NCI-H2081 (cell line): ENCODE data around the gene CUX1.
"Not testable (repeated sequence)": the region's sequence is repeated elsewhere in the genome, so short reads cannot be mapped to it uniquely, and the experiment has no call there.

Experiments used
- DNase-seq, 2 experiments: peaks; one replicate each; lab custom pipeline; 2025; lab: John Stamatoyannopoulos, UW

The CUX1 gene

DNA sequence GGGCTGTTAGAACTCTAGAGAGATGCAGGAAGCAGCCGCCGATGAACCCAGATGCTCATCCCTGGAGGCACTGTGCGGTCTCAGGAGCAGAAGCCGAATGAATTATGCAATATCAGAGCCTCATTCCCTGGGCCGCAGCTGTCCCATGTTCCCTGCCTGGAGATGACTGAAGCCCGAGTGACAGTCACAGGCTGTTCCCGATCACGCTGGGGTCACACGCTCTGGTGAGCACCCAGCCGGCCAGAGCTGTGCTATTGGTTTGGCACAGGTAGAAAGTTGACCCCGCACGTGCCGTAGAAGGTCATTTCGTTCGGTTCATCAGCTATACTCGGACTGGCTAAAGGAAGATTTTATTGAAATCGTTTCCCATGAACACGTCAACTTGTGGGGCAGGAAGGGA lies 328.7 kb downstream of the CUX1 start:
- no peak for DNase-seq

DNA sequence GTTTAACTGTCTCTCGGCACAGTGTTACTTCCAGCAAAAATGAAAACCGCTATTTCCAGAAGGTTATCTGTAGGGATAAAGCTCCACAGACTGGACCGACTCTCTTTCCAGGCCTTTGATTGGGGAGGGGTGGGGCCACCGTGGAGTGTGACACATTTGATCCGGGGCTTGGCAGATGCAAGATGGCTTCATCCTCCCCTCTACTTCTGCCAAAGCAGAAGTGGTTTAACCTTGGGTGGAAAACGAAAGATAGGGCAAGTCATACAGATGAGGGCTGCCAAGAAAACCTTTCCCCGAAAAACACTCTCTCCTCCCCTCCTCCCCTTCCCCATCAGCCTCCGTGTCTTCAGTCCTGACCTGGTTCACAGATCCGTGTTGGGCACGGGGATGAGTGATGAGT lies 329.6 kb downstream of the CUX1 start:
- DNase-seq: no peak

DNA sequence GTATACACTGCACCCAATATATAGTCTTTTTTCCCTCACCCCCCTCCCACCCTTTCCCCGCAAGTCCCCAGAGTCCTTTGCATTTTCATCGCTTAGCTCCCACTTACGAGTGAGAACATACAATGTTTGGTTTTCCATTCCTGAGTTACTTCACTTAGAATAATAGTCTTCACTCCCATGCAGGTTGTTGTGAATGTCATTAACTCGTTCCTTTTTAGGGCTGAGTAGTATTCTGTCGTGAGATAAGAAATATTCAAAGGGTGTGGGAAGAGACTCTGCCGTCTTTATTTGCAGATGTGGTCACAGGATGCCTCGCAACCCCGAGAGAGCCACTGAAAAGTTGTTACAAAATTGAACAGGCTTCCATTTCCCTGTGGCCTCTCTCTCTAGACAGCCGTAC lies 331.4 kb downstream of the CUX1 start:
- DNase-seq: no peak

DNA sequence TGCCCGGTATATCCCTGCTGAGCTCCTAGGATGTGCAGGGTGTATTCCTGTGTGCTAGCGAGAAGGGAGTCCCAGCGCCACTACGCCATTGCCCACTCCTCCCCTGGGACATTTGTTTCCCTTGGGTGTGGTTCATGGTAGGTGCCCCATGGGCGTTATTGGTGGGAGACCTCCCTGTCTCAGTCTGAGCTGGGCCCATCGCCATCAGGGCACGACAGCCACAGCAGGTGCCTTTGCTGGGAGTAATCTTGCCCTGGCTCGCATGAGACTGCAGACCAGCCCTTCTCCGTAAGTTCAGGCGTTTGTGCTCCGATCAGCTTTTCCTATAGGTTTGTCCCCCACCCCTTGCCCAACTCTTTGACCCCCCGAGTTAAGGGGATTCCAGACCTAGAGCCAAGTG lies 332.0 kb downstream of the CUX1 start:
- DNase-seq: no peak

DNA sequence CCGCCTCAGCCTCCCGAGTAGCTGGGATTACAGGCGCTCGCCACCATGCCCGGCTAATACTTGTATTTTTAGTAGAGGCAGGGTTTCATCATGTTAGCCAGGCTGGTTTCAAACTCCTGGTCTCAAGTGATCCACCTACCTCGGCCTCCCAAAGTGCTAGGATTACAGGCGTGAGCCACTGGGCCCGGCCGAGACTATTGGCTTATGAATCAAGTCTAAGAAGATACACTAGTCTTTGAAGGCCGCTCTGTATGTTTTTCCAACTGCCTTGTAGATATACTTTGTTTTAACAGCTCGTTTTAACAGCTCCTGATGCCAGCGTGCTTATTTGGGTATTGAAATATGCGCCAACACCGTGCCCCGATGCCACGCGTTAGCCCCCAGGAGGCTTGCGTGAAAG lies 332.8 kb downstream of the CUX1 start:
- DNase-seq: no peak

DNA sequence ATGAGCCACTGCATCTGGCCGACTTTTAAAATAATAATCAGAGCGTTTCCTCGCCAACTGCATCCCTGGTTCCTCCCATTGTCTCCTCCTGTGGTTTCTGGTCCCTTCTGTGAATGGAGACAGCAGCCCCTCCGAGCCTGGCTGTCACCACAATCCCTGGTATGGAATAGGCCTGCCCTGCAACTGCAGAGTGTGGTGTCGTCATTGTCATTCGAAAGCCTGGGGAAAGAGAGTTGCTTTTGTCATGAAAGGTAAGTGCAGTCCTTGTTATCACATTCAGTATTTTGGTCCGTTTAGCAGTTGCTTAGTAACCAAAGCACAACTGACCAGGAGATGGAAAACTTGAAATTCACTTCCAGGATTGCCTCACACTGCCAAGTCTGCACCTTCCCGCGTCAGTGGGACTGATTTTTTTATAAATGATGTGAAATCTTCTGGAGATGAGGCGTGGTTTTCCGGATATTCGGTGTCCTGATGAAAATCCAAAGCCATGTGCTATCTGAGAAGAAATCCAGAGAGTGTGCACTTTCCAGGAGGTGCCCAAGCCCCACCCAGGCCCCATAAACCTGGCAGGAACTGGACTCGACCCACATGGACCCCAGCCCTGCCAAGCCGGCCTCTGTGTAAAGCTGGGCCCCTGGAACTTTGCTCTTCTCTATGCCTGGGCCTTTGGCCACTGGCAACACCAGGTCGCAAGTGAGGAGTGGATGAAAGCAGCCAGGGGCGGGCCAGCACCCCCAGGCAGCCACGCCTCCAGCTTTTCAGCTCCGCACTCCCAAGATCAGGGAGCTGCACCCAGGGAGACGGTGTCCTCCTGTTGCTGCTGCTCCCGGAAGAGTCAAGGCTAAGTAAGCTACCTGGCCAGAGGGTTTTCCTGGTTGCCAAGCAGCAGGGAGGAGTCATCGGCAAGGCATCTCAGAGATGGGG lies 335.5 kb downstream of the CUX1 start:
- DNase-seq: no peak

DNA sequence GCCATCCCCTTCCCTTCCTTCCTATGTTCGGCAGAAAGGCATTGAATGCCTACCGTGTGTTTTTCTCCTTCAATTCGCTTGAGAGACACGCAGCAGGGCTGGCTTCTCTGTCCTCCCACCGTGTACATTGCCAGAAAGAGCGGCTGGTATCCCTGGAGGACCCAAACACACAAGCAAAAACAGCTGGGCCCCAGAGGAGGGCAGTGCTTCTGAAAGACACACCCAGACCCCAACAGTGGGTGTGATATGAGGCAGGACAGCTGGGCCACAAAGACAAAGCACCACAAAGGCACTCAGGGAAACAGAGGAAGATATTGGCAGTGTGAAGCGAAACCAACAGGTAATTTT lies 336.1 kb downstream of the CUX1 start:
- no peak for DNase-seq

DNA sequence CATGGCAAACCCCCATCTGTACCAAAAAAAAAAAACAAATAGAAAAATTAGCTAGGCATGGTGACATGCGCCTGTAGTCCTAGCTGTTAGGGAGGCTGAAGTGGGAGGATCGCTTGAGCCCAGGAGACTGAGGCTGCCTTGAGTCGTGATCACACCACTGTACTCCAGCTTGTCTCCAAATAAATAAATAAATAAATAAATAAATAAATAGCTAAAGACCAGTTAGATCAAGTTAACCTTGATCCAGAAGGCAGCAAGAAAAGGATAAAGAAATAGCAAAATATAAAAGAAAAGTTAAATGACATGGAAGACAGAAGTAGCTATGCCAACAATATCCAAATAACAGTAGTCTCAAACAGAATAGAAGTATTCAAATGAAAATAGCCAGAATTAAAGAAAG lies 337.0 kb downstream of the CUX1 start:
- DNase-seq: no peak

DNA sequence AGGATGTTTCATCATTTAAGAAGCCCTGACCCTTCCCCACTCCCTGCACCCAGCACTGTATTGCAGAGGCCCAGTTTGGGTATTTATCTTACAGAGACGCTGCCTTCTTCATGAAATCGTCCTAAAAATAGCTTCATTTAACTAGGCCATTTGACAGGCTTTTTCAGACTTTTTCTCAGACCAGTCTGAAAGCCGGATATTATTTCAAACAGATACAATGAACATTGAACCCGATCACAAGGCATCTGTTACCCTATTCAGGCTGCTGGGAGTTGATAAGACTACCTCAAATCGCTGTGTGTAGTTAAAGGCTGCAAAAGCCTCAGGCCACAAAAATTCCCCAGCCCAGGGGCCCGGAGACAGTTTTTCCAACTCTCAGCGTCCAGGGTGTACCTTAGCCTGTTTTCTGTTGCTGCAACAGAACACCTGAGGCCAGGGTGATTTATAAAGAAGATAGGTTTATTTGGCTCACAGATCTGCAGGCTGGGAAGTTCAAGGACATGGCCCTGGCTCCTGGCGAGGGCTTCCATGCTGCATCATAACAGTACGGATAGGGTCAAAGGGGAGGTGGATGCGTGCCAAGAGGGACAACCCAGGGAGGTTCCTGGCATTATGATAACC lies 338.5 kb downstream of the CUX1 start:
- no peak for DNase-seq

DNA sequence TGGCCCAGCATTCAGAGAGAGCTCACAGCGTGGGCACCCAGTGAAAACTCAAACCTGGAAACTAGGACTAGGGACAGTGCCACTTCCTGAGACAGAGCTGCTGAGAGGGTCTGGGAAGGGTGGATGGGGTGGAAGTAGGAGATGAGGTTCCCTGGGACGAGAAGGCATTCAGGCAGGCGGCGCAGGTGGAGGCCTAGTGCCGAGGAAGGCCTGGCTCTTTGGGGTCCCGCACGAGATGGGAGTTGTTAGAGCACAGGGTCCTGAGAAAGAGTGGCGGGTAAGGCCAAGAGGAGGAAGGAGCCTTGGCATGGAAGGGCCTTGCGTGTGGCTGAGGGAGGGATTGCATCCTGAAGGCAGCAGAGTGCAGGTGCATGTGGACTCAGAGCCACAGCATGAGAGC lies 339.4 kb downstream of the CUX1 start:
- DNase-seq: no peak

DNA sequence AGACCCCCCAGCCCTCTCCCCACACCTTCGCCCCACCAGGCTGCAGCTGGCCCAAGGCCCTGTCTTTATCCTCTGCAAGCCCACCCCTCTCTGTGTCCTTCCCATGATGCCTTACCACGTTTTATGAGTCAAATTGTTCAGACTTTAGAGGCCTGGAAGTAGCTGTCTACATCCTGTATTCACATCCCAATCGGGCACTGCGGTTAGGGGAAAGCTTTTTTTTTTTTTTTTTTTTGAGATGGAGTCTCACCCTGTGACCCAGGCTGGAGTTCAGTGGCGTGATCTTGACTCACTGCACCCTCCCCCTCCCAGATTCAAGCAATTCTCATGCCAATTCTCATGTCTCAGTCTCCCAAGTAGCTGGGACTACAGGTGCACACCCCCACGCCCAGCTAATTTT lies 347.7 kb downstream of the CUX1 start:
- no peak for DNase-seq

DNA sequence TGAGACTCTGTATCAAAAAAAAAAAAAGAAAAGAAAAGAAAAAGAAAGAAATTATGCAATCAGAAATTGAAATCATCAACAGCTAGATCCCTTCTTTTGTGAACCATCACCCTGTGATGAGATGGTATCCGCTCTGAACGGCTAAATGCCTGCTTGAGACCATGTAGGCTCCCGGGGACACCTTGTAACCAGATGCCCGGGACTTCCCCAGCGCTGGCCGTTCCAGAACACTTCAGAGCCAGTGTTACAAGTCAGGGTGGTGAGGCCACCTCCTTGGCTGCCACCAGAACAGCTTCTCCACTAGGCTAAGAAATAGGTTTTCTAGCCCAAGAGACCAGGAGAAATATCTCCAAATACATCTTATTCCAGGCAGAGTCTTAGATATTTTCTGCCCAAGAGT lies 349.8 kb downstream of the CUX1 start:
- DNase-seq: no peak

DNA sequence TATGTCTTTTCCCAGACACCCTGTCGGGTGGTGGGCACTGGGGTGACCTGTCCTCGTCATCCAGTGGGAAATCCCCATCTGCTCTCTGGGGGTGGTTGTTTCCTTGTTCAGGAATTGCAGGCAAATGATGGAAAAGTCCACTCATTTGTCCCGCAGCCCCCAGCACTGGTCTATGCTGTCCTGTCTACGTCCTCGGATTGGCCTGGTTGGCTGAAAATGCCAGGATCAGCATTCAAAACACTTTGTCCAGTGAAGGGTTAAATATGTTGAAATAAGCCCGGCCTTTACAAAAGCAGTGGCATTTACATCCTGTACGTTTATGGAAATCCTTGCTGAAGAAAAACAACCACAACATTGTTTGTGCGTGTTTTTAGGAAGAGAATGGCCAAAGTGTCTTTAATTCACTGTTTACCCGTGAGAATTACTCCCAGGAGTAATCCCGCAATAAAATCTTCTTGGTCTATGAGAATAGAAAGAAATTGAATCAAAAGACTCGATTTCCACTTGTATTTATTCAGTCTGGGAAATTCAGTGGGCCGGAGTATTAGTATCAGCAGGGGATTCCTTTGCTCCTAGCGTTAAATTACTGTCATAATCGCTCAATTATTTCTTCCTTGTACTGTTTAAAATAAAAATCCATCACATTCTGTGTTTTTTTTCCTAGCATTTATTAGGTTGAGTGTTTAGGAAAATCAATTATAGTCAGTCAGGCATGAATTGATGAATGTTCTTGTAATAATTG lies 352.4 kb downstream of the CUX1 start:
- DNase-seq: peak in 1 of 2 experiments; percentile 24

DNA sequence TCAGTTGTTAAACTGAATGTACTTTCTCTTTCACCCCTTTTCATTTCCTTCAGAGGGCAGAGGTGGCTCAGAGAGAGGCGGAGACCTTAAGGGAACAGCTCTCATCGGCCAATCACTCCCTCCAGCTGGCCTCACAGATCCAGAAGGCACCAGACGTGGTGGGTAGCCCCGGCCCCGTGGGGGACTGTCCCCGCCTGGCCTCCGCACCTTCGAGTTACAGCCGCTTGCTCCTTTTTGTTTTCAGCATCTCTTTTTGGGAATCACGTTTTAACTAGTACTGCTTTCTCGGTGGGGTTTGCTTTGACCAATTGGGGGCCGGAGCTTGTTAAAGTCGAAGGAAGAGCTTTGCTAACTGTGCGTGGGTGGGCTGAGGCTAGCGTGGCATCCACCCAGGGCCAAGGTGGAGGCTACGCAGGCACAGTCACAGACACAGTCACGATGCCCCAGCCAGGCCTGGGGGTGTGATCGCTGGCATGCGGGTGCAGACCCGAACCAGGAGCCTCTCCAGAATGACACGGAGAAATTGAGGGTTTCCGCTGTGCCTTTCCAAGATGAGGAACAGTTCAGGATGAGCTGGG lies 353.1 kb downstream of the CUX1 start:
- DNase-seq: peak in 1 of 2 experiments; percentile 12

DNA sequence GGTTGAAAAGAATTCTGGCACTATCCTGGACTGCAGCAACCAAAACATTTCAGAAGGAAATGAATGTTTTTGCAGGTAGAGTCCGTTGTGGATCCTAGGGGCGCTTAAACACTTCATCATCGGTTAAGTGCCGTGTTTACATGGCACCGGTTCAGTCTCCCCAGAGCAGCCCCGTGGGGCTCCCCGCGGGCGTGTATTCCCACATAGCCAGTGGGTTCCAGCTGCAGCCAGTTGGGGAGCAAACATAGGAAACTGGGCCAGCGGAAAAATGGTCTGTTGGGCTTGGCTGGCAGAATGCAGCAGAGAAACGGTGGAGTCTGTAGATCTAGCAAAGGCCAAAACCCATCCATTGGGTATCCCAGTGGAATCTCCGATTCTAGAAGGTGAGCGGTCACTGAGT lies 356.2 kb downstream of the CUX1 start:
- DNase-seq: no peak

DNA sequence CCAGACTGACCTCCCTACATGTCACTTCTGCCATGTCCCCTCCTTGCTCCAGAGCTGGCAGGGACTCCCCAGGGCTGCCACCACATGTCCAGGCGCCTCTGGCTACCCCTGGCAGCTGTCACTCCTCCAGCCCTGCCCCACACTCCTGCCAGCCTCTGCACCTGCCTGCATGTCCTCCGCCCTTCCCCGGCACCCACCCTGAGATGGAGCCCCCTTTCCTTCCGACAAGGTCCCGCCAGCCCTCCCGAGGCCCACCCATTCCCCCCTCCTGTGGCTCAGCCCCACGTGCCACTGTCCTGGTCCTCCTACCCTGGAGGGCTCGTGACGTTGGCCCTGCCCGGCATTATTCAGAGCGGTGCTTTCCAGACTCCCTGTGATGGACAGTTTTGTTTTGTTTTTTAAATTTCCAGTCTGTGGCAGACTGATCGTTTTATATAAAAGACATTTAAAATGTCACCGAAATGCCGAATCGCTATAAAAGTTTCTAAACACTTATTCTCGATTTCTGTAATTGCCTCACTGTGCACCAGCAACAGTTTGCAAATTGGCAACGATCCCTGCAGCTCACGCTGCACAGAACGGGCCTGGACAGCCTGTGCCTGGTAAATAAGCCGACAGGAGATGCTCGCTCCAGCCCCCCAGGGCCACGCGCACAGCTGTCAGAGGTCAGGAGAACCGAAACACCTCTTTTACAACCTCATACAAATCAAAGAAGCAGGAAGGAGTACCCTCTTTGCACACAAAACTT lies 358.2 kb downstream of the CUX1 start:
- no peak for DNase-seq

DNA sequence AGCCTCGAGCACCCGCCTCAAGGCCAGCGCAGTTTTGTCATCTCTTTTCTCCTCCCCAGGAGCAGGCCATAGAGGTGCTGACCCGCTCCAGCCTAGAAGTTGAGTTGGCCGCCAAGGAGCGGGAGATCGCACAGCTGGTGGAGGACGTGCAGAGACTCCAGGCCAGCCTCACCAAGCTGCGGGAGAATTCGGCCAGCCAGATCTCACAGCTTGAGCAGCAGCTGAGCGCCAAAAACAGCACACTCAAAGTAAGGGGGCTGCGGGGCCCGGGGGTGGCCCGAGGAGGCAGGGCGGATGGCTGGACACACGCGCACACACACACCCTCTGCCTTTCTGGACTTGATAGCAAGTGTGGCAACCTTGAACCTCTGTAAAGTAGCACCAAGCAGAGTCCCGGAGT lies 361.0 kb downstream of the CUX1 start:
- no peak for DNase-seq

DNA sequence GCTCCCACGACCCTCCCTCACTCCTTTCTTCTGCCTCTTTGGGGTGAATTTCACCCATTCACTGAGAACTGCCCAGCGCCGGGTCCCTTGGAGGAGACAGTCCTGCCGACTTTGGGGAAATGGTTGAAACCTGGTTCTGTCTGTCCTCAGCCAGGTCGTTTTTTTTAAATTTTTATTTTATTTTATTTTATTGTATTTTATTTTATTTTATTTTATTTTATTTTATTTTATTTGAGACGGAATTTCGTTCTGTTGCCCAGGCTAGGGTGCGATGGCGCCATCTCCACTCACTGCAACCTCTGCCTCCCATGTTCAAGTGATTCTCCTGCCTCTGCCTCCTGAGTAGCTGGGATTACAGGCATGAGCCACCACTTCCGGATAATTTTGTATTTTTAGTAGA lies 363.3 kb downstream of the CUX1 start:
- no peak for DNase-seq

DNA sequence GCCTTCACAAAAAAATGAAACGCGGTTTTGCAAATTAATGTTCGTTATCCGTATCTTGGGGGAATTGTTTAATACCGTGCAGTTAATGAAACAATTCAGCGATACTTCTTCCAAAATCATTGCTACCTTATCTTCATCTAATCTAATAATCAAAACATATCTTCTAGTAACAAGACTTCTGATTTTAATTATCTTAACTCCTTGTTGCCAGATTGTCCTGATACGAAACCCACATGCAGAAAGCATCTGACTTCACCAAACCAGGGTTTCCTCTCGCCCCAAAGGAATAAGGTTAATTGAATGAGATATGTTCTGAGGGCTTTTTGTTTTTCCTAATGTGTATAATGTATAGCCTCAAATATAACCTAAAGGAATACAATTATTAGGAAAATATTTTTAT lies 364.1 kb downstream of the CUX1 start:
- DNase-seq: no peak

DNA sequence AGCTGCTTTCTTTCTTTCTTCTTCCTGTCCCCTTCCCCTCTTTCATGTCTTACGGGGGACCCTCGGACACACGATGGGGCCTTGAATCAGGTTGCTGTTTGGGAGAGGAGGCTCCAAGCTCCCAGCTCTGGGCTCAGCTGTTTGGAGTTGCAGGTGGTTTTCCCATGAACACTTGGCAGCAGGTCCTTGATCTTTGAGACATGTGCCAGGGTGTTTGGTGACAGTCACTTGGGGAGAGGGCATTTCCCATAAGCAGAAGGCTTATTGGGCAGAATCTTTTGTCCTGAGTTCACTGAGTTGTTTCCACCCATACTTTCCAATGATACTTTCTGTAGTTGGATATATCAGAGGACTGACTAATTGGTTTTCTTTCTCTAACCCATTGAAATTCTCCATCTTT lies 364.6 kb downstream of the CUX1 start:
- no peak for DNase-seq

DNA sequence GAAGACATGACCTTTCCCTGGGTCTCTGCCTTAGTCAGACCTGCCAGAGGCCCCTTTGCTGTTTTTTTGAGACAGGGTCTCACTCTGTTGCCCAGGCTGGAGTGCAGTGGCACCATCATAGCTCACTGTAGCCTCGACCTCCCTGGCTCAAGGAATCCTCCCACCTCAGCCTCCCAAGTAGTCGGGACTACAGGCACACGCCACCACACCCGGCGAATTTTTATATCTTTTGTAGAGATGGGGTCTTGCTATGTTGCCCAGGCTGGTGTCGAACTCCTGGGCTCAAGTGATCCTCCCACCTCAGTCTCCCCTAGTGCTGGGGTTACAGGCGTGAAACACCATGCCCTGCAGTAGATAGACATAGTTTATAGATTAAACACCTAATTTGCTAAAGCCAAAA lies 366.4 kb downstream of the CUX1 start:
- DNase-seq: not testable (repeated sequence)

DNA sequence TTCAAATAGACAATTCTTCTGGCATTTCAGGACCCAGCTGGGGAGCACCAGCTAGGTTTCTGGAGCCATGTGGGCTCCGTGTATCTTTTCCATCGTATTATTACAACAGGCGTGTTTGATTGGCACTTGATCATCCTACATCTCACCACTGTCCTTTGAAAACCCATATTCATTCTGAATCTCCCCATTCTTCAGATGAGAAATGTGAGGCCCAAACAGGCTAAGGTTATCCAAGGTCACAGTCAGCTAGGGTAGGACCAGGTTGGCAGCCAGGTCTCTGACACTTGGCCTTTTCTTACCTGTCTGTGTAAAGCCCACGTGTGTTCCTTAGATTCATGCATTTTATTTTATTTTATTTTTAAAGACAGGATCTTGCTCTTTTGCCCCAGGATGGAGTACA lies 366.9 kb downstream of the CUX1 start:
- DNase-seq: no peak
